Measurements from ENCODE around the gene SLC22A3.
"Not testable (repeated sequence)": the region's sequence is repeated elsewhere in the genome, so short reads cannot be mapped to it uniquely, and the experiment has no call there.

Gene SLC22A3, protein sequence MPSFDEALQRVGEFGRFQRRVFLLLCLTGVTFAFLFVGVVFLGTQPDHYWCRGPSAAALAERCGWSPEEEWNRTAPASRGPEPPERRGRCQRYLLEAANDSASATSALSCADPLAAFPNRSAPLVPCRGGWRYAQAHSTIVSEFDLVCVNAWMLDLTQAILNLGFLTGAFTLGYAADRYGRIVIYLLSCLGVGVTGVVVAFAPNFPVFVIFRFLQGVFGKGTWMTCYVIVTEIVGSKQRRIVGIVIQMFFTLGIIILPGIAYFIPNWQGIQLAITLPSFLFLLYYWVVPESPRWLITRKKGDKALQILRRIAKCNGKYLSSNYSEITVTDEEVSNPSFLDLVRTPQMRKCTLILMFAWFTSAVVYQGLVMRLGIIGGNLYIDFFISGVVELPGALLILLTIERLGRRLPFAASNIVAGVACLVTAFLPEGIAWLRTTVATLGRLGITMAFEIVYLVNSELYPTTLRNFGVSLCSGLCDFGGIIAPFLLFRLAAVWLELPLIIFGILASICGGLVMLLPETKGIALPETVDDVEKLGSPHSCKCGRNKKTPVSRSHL

GRCh38 chr6:160348223-160349019 is at the start of gene SLC22A3:
SLC22A3 (plus strand) TSS chr6:160348378; CDS start chr6:160348420, 42 bp downstream.
- DNase-seq (ENCODE audit: low read depth): no peak

DNA sequence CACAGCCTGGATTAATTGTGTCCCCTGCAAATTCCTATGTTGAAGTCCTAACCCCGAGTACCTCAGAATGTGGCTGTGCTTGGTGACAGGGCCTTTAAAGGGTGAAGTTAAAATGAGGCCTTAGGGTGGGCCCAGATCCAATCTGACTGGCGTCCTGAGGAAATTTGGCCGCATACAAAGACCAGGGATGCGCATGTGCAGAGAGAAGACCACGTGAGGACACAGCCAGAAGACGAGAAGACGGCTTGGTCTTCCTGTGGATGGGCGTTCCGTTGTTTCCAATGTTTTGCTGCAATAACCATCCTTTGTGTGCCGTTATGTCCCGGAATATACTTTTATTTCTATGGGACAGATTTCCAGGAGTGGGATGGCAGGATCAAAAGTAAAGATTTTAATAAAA is 48.6 kb upstream of the SLC22A3 start:
- no peak for DNase-seq (ENCODE audit: low read depth)

- no peak for DNase-seq (ENCODE audit: low read depth)
Observed at GRCh38 chr6:160300076-160300695, 48.0 kb upstream of the SLC22A3 start.

DNA sequence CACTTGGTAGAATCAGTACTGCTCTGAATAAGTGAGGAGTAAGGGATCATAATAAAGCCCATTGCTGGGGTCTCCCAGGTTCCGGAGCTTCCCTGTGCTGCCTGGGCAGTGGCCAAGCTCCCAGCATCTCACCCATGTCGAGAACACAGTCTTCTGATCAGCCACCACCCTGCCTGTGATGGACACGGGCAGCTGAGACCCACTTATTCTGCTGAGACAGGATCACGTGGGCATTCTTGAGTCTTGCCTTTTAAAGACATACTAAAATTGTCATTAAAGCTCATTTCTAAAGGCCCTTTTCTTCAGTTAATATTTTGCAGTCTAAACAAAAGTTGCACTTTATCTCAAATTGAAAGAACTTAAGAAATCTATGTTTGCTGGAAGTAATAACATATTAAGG is 46.8 kb upstream of the SLC22A3 start:
- DNase-seq (ENCODE audit: low read depth): no peak

GRCh38 chr6:160302431-160303082 is 45.6 kb upstream of the SLC22A3 start:
- not testable (repeated sequence) for DNase-seq (ENCODE audit: low read depth)

GRCh38 chr6:160303806-160304205 is 44.4 kb upstream of the SLC22A3 start:
- DNase-seq (ENCODE audit: low read depth): no peak

- no peak for DNase-seq (ENCODE audit: low read depth)
Observed at GRCh38 chr6:160305926-160306713, 42.1 kb upstream of the SLC22A3 start.

DNA sequence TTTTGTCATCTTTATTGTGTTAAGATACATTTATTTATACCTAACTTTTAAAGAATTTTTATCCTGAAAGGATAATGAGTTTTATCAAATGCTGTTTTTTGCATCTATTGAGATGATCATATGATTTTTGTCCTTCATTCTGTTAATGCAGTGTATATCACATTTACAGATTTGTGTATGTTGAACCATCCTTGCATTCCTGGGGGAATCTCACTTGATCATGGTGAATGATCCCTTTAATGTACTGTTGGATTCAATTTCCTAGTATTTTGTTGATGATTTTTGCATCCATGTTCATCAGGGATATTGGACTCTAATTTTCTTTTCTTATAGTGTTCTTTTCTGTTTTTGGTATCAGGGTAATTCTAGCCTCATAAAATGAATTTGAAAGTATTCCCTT is 38.5 kb upstream of the SLC22A3 start:
- no peak for DNase-seq (ENCODE audit: low read depth)

GRCh38 chr6:160312900-160313299 is 35.3 kb upstream of the SLC22A3 start:
- no peak for DNase-seq (ENCODE audit: low read depth)

DNA sequence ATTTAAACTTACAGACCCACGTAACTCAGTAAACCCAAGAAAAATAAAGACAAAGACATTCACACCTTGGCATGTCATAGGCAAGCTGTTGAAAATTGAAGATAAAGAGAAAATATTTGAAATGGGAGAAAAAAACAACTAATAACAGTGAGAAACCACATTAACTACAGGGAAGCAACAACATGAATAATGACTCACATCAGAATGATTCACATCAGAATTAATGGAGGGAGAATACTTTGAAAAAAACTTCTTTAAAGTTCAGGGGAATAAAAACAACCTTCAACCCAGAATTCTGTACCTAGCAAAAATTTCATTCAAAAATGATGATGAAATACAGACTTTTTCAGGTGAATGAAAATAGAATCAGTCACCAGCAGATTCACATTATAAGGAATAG is 32.9 kb upstream of the SLC22A3 start:
- DNase-seq (ENCODE audit: low read depth): no peak

GRCh38 chr6:160316261-160316660 is 31.9 kb upstream of the SLC22A3 start:
- no peak for DNase-seq (ENCODE audit: low read depth)

DNA sequence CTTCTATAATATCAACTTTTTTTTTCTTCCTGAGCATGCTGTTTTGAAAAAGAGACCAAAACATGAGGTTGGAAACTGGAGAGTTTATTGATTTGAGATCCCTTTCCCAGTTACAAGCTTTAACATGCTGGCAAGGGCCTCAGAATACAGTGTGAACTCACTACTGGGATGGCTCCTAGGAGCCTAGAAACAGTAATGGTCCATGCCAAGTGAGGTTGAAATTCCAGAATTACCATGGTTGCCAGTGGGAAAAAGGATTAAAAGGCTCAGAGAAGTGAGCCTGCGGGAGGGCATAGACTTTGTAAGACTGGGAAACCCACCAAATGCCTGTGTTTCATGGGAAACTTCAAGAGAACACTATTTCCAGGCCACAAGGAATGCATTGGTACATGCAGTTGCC is 28.9 kb upstream of the SLC22A3 start:
- no peak for DNase-seq (ENCODE audit: low read depth)

DNA sequence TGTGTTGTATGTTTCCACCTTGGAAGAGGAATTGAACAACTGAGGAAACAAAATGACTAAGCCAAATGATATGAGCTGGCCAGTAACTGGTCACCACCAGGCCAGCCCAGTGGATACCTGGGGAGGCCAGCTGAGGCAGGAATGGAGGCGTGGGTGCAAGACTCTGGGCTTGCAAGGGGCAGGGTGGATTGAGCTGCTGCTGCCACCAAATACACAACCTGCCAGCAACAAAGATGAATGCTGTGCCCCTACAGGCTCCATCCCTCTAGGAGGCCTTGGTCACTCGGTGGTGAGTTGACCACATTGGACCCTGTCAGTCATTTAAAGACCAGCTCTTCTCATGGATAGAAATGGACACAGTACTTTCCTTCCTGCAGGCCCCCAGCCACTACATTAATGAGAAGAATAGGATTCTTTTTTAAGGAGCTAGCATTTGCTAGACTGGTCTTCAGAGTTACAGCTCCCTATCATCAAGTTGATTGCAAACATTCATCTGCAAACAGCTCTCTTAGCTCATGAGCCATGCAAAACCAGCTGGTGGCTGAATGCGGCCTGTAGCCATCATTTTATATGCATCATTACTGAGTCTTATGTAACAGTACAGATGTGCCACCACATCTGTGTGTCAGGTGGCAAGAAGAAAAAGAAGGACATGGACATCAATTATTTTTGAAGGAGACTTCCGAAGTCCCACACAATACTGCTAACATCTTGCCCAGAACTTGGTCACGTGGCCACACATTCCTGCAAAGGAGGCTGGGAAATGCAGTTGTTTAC is 26.3 kb upstream of the SLC22A3 start:
- DNase-seq (ENCODE audit: low read depth): no peak

DNA sequence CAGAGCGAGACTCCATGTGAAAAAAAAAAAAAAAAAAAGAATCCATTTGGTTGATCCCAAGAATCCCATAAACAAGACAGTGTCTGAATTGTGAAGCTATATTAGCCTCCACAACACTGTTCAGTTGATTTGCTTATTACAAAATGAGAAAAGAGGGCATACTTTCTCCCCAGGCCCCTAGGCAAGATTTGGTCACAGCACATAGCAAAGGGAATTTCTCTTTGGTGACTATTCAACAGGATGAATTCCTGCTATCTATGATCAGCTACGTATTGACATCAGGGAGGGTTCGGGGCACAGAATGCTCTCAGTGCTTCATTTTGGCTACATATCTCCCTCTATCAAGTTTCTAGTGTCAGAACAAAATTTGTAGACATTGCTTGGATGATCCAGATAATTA is 20.2 kb upstream of the SLC22A3 start:
- no peak for DNase-seq (ENCODE audit: low read depth)

DNA sequence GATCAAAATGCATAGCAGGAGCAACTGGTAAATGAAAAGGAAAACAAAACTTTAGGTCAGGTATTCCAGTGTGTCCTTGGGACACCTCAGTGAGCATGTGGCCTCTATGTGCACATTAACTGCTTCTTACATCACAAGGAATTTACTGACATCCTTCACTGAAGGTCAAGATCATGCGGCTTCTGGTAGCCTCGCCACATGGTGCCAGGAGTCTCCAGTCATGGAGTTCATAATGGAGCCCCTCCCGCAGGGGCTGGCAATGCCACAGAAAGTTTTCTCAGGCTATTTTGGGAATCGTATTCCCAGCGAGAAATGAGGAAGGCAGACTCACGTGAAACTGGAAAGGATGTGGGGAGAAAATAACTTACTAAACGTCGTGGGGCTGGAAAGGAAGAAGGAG is 19.7 kb upstream of the SLC22A3 start:
- no peak for DNase-seq (ENCODE audit: low read depth)

DNA sequence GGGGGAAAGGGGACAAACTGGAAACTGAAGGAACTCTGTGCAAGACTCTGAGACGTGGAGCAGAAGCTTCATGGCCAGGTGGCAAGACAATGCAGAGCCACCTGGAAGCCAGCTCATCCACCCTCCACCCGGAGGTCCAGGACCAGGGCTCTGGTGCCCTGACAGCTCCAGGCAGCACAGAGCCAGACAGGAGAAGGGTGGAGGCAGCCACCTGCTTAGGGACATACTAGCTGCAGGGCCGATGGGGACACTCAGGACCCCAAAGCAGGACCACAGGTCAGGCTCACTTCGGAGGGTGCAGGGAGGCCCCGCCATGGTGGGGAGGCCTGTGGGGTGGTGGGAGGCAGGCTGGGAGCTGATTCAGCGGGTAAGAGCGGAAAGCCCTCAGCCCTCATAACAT is 19.0 kb upstream of the SLC22A3 start:
- DNase-seq (ENCODE audit: low read depth): no peak

GRCh38 chr6:160330619-160331018 is 17.6 kb upstream of the SLC22A3 start:
- DNase-seq (ENCODE audit: low read depth): no peak

- no peak for DNase-seq (ENCODE audit: low read depth)
Observed at GRCh38 chr6:160331204-160331603, 17.0 kb upstream of the SLC22A3 start.

GRCh38 chr6:160331753-160332152 is 16.4 kb upstream of the SLC22A3 start:
- no peak for DNase-seq (ENCODE audit: low read depth)

DNA sequence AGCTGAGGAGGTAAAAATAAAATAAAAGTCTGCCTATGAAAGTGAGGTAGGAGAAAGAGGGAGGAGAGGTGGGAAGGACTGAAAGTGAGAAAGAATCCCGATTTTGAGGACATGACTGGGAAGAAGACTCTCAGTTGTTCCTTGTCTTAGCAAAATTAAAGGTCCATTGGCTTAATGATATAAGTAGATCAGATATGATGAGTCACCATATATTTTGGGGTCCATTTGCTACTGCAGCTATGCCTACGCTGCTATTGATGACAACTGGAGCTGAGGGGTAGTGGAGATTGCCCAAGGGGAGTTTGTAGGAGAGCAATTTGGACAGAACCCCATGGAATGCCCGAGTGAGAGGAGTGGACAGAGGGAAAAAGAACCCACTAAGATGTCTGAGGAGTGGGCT is 15.1 kb upstream of the SLC22A3 start:
- DNase-seq (ENCODE audit: low read depth): no peak

All from stimulated activated CD8-positive, alpha-beta memory T cell treated with anti-CD3 and anti-CD28 coated beads, Interleukin-15, amount 100 ng/mL, for 24 hours (primary cell).